ENCODE results near the gene LMNA.
"Not testable (repeated sequence)": the region's sequence is repeated elsewhere in the genome, so short reads cannot be mapped to it uniquely, and the experiment has no call there.

The LMNA gene

DNA sequence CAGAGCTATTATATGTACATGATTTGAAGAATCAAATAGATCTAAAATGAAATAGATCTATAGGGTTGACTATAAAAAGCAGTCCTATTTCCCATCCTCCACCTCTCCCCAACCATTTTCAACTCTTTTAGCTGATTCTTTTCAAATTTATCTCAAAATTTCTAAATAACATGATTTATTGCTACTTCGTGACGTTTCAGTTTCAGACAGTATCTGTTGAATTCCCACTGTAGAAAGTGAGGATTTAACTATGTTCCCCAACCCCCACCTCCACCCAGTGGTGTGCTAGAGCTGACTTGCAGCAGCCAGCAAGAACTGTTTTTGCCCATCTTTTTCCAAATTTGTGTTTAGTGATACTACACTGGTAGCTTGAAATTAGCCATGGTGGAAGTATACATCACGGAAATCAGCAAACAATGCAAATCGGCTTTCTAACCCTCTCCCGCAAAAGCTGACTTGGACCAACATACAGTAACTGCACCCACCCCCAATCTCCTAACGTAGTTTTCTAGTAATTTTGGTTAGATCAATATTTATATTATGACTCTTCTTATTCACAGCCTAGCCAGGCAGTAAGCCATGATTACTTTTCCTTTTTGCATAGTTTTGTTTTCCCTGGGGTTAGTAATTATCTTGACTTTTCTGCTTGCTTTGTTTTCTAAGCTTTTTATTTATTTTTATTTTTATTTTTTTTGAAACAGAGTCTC, 49.8 kb downstream of the LMNA start:
- DNase-seq, result no peak

DNA sequence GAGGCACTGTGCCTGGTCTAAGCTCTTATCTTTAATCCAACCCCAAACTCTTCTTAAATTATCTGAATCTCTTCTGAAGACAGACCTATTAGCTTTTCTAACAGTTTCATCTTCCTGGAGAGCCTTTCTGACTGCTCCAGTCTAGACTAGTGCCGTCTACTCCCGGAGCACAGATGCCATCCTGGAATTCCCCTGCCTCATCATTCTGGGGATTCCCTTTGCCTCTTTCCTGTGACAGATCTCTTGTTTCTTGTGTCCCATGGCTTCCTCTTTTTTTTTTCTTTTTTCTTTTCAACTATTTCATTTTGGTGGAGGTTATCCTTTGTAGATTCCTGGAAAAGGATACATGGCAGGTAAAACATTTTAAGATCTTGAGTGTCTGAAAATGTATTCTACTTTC, 50.6 kb downstream of the LMNA start:
- DNase-seq, result no peak

DNA sequence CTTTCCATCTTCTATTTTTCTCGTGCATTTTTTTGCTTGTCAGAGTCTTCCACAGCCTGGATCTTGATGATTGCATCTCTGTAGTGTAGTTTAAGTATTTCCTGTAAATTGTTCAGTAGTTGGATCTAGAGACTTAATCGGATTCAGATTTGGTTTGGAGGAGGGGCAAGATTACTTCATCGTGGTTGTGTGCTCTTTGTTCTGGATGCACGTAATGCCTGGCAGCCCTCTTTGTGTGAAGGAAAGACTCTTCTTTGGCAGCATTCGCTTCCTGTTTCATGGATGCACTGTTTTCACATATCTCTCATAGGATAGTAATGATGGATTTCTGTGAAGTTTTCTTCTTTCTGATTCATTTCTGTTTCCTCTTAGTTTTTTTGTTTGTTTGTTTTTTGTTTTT, 53.0 kb downstream of the LMNA start:
- DNase-seq, result no peak

DNA sequence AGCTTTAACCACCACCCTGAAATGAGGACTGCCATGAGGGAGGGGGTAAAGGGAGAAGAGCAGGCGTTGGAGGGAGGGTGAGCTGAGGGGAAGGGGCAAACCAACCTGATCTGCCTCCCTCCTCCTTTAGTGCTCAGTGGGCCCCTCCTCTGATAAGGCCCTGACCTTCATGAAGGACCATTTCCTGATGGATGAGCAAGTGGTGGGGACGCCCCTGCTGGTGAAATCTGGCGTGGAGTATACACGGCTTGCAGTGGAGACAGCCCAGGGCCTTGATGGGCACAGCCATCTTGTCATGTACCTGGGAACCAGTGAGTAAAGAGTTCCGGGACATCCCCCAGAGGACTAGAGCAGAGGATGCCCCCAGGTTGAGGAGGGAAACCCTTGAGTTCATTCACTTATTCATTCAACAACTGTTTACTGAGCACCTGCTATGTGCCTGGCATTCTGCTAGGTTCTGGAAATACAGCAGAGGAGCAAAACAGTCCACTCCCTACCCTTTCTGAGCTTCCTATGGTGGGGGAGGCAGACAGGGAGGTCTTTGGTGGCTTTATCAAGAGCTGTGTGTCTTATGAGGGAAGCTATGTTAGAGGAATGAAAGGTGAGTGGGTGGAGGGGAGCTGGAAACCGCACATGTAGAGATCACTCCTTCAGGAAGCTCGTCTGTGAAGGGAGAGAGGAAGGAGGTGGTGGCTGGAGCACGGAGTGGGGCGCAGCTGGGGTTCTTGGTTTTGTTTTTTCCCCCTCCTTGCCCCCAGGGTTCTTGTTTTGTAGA, 58.4 kb downstream of the LMNA start:
- DNase-seq, result no peak

DNA sequence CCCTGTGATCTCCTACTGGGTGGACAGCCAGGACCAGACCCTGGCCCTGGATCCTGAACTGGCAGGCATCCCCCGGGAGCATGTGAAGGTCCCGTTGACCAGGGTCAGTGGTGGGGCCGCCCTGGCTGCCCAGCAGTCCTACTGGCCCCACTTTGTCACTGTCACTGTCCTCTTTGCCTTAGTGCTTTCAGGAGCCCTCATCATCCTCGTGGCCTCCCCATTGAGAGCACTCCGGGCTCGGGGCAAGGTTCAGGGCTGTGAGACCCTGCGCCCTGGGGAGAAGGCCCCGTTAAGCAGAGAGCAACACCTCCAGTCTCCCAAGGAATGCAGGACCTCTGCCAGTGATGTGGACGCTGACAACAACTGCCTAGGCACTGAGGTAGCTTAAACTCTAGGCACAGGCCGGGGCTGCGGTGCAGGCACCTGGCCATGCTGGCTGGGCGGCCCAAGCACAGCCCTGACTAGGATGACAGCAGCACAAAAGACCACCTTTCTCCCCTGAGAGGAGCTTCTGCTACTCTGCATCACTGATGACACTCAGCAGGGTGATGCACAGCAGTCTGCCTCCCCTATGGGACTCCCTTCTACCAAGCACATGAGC, 62.2 kb downstream of the LMNA start:
- DNase-seq, result no peak

DNA sequence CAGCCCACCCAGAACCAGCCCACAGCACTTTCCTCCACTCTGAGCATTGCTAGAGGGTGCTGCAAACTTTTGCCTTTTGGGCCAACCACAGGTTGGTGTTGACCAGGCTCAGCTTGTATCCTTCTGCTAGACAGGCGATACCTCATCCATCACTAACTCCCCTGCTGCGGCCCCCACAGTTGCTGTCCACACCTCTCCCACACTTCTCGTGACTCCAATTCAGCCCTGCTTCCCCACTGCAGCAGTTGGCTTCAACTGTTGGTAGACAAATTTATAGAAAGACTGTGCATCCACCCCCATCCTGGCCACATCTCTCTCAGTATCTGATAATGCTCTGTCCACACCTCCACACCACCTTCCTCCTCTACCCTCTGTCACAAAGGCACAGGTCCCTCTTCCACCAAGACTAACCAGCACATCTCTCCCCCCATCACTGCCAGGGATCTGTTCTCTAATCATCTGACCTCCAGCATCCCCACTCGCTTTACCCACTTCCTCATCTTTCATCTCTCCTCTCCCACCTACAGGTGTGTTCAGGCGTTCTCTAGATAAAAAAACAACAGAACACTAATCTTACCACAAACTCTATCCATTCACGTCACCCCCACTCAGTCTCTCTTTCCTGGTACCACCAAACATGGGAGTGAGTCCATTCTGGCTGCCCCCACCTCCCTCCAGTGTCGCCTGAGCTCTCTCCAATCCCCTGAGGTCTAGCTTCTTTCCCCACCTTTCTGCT, 63.6 kb downstream of the LMNA start:
- DNase-seq, result no peak

DNA sequence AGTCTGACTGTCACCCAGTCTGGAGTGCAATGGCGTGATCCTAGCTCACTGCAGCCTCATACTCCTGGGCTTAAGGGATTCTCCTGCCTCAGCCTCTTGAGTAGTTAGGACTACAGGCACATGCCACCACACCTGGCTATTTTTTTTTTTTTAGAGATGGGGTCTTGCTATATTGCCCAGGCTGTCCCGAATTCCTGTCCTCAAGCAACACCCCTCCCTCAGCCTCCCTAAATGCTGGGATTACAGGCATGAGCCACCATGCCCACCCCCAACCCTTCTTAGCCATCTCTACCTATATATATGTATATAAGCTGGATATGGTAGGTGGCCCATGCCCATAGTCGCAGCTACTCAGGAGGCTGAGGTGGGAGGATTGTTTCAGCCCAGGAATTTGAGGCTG, 66.0 kb downstream of the LMNA start:
- DNase-seq, result no peak

DNA sequence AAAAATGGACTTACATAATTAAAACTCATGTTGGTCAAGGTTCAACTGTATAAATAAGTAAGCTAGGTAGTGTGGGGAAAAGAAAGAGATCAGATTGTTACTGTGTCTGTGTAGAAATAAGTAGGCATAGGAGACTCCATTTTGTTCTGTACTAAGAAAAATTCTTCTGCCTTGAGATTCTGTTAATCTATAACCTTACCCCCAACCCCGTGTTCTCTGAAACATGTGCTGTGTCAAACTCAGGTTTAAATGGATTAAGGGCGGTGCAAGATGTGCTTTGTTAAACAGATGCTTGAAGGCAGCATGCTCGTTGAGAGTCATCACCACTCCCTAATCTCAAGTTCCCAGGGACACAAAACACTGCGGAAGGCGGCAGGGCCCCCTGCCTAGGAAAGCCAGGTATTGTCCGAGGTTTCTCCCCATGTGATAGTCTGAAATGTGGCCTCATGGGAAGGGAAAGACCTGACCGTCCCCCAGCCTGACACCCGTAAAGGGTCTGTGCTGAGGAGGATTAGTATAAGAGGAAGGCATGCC, 66.9 kb downstream of the LMNA start:
- DNase-seq, result not testable (repeated sequence)

DNA sequence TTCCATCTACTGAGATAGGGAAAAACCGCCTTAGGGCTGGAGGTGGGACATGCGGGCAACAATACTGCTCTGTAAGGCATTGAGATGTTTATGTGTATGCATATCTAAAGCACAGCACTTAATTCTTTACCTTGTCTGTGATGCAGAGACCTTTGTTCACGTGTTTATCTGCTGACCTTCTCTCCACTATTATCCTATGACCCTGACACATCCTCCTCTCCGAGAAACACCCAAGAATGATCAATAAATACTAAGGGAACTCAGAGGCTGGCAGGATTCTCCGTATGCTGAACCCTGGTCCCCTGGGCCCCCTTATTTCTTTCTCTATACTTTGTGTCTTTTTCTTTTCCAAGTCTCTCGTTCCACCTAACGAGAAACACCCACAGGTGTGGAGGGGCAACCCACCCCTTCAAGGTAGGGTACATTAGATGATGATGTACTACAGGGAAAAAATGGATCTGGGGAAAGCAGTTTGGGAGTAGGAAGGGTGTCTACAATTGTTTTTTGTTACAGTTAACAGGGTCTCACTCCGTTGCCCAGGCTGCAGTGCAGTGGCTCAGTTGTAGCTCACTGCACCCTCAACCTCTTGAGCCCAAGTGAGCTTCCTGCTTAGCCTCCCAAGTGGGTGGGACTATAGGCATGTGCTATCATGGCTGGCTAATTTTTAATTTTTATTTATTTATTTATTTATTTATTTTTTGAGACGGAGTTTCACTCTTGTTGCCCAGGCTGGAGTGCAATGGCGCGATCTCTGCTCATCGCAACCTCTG, 67.7 kb downstream of the LMNA start:
- not testable (repeated sequence) for DNase-seq

DNA sequence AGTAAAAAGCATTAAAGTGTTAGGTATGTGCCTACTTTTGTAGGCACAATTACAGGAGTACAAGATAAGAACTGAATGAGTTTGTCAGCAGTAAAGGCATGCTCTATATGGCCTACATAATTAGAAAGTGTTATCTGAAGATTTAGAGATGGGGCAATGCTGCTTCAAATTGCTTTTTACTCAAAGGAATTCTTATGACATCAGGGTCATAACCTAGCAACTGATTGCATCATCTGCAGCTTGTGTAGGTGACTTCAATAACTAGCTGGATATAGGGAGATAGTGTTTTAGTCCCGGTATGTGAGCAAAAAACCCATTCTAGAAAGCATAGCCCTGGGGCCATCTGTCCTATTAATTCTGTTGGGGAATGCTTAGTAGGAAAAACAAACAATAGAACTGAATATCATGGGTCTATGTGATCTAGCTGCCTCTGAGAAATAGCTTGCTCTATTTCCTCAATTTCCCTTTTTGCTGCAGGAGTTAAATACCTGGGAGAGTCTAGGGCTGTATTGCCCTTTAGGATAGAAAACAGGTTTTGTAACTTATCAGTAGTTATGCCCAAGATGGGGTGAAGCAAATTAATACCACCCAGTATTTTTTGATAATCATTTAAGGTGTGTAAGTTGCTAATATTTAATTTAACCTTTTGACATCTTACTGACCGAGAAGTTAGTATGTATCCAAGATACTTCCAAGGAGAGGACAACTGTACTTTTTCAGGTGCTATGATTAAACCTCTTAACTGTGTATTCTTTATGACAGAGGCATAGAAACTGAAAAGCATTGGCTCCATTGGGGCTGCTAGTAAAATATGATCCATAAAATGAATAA, 72.1 kb downstream of the LMNA start:
- not testable (repeated sequence) for DNase-seq

Measured in femur (tissue), 1 donor.